GM23248 (cell line): ENCODE results near the gene QRFP.

Experiments
- EZH2 ChIP-seq: fragments of 200-600 bp; sonication (generic); IDR thresholded peaks from 2 replicates; pipeline ENCODE4 v1.6.1; 2018; ENCODE audit warnings: antibody characterized with exemption, mild to moderate bottlenecking; ENCODE audit not compliant: insufficient read depth, poor library complexity, severe bottlenecking
- EZH2phosphoT487 ChIP-seq: fragments of 200-600 bp; sonication (generic); IDR thresholded peaks from 2 replicates; pipeline ENCODE4 v1.6.1; 2018; ENCODE audit warnings: antibody characterized with exemption, moderate library complexity, mild to moderate bottlenecking, low read depth; ENCODE audit not compliant: insufficient read depth

GRCh38 chr9:130905125-130905901, 8.7 kb upstream of the QRFP start:
- TF ChIP-seq EZH2phosphoT487 (no peak), EZH2 (no peak)
